HCT116 (cell line): ENCODE results near the gene HOXC13.

Experiments used
- CEBPB ChIP-seq: IDR thresholded peaks from 2 replicates; pipeline ENCODE4 v1.6.1; 2012; ENCODE audit warnings: low read depth
- EZH2 ChIP-seq: fragments of 200-600 bp; sonication (generic); IDR thresholded peaks from 2 replicates; pipeline ENCODE4 v1.6.1; 2017; ENCODE audit warnings: antibody characterized with exemption, mixed run types
- EZH2phosphoT487 ChIP-seq: fragments of 200-600 bp; IDR thresholded peaks from 2 replicates; pipeline ENCODE4 v1.6.1; 2018; ENCODE audit warnings: antibody characterized with exemption, borderline replicate concordance
- FOSL1 ChIP-seq: IDR thresholded peaks from 2 replicates; pipeline ENCODE4 v1.6.1; 2012; ENCODE audit warnings: low read depth
- JUND ChIP-seq: IDR thresholded peaks from 2 replicates; pipeline ENCODE4 v1.6.1; 2012
- POLR2A ChIP-seq: IDR thresholded peaks from 2 replicates; pipeline ENCODE4 v1.7.0; 2011; ENCODE audit warnings: borderline replicate concordance; ENCODE audit not compliant: insufficient read depth, insufficient read length; ENCODE audit errors: extremely low read depth
- POLR2AphosphoS5 ChIP-seq: IDR thresholded peaks from 2 replicates; pipeline ENCODE4 v1.6.1; 2011; ENCODE audit warnings: mild to moderate bottlenecking, low read depth, low read length, moderate library complexity
- SIN3A ChIP-seq: IDR thresholded peaks from 2 replicates; pipeline ENCODE4 v1.6.1; 2012; ENCODE audit warnings: low read depth
- SP1 ChIP-seq: IDR thresholded peaks from 2 replicates; pipeline ENCODE4 v1.6.1; 2012; ENCODE audit warnings: low read depth
- ZFX ChIP-seq: fragments of 450-650 bp; IDR thresholded peaks from 2 replicates; pipeline ENCODE4 v1.6.1; 2017
- TF ChIP-seq, protein P1 (sequence below): IDR thresholded peaks from 2 replicates; pipeline ENCODE4 v1.6.1; 2012
- TF ChIP-seq, protein P2 (sequence below): IDR thresholded peaks from 2 replicates; pipeline ENCODE4 v1.6.1; 2012; ENCODE audit warnings: low read depth
- TF ChIP-seq, protein P3 (sequence below), 3 experiments: fragments of 200-600 bp in 1 of 3; sonication (generic) in 1 of 3; IDR thresholded peaks in 2 of 3; conservative IDR thresholded peaks in 1 of 3; 2 replicates each; pipeline ENCODE4 v1.5.1; 2012 to 2017; ENCODE audit warnings: low read depth in 2 of 3, low read length in 2 of 3, antibody characterized with exemption in 1 of 3, borderline replicate concordance in 1 of 3, control low read depth in 1 of 3, mild to moderate bottlenecking in 1 of 3, mixed read lengths in 1 of 3, mixed run types in 1 of 3, moderate library complexity in 1 of 3; ENCODE audit not compliant: insufficient read depth in 1 of 3
- TF ChIP-seq, protein P4 (sequence below): IDR thresholded peaks from 2 replicates; pipeline ENCODE4 v1.6.1; 2012

DNA sequence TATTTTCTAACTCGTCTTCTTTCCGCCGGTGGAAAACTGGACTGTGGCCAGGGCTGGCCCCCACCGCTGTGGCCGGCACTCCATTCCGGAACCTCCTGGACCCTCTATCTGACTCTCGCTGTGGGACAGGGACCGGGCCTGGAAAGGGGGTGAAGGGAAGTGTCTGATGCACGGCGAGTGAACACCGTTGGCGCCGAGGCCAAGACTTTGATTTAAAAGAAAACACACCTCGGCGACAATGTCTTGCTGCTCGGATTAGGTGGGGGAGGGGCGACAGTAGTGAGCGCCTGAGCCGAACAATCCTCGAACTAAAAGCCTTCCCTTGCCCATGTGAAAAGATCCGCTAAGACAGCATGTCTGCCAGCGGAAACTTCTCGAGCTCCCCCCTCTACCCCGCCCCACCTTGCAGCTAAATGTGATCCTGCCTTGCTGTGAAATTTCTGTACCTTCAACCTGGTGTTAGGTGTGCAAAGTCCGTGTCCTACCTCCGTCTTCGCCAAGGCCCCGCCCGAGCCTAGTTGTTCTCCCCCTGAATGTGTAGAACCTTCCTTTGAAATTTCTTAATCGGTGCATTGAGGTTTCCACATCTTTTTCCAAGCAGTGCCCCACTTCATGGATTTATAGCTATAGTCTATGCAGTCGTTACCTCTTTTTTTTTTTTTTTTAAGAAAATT lies 37.0 kb downstream of the HOXC13 start:
- no peak for TF ChIP-seq SP1
- TF ChIP-seq SIN3A: no peak
- TF ChIP-seq, protein P1, sequence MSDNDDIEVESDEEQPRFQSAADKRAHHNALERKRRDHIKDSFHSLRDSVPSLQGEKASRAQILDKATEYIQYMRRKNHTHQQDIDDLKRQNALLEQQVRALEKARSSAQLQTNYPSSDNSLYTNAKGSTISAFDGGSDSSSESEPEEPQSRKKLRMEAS: no peak
- TF ChIP-seq, protein P2, sequence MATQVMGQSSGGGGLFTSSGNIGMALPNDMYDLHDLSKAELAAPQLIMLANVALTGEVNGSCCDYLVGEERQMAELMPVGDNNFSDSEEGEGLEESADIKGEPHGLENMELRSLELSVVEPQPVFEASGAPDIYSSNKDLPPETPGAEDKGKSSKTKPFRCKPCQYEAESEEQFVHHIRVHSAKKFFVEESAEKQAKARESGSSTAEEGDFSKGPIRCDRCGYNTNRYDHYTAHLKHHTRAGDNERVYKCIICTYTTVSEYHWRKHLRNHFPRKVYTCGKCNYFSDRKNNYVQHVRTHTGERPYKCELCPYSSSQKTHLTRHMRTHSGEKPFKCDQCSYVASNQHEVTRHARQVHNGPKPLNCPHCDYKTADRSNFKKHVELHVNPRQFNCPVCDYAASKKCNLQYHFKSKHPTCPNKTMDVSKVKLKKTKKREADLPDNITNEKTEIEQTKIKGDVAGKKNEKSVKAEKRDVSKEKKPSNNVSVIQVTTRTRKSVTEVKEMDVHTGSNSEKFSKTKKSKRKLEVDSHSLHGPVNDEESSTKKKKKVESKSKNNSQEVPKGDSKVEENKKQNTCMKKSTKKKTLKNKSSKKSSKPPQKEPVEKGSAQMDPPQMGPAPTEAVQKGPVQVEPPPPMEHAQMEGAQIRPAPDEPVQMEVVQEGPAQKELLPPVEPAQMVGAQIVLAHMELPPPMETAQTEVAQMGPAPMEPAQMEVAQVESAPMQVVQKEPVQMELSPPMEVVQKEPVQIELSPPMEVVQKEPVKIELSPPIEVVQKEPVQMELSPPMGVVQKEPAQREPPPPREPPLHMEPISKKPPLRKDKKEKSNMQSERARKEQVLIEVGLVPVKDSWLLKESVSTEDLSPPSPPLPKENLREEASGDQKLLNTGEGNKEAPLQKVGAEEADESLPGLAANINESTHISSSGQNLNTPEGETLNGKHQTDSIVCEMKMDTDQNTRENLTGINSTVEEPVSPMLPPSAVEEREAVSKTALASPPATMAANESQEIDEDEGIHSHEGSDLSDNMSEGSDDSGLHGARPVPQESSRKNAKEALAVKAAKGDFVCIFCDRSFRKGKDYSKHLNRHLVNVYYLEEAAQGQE: no peak
- TF ChIP-seq CEBPB: no peak
- no peak for TF ChIP-seq POLR2AphosphoS5
- no peak for TF ChIP-seq POLR2A
- TF ChIP-seq, protein P3, sequence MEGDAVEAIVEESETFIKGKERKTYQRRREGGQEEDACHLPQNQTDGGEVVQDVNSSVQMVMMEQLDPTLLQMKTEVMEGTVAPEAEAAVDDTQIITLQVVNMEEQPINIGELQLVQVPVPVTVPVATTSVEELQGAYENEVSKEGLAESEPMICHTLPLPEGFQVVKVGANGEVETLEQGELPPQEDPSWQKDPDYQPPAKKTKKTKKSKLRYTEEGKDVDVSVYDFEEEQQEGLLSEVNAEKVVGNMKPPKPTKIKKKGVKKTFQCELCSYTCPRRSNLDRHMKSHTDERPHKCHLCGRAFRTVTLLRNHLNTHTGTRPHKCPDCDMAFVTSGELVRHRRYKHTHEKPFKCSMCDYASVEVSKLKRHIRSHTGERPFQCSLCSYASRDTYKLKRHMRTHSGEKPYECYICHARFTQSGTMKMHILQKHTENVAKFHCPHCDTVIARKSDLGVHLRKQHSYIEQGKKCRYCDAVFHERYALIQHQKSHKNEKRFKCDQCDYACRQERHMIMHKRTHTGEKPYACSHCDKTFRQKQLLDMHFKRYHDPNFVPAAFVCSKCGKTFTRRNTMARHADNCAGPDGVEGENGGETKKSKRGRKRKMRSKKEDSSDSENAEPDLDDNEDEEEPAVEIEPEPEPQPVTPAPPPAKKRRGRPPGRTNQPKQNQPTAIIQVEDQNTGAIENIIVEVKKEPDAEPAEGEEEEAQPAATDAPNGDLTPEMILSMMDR (IDR thresholded peaks at IDR 0.05 in 2 of 3, conservative IDR thresholded peaks at IDR 0.05 in 1 of 3; ENCODE audit: borderline replicate concordance in 1 of 3, insufficient read depth in 1 of 3, low read depth in 2 of 3, low read length in 2 of 3): no peak
- no peak for TF ChIP-seq EZH2phosphoT487
- no peak for TF ChIP-seq FOSL1
- no peak for TF ChIP-seq EZH2
- TF ChIP-seq, protein P4, sequence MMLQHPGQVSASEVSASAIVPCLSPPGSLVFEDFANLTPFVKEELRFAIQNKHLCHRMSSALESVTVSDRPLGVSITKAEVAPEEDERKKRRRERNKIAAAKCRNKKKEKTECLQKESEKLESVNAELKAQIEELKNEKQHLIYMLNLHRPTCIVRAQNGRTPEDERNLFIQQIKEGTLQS: no peak
- TF ChIP-seq JUND: no peak
- TF ChIP-seq ZFX: no peak
